Activated naive CD8-positive, alpha-beta T cell treated with anti-CD3 and anti-CD28 coated beads, Interleukin-2, amount 10 ng/mL, durations not matched to agents 7 days and 5 days (primary cell): Measurements from ENCODE around the gene LMX1A. TPM values are rescaled to one million over a fixed set of nuclear protein-coding genes. Genes with fewer than 3 reads are reported as not detected.

Experiments used
- ATAC-seq: fragments of 150-1000 bp; cut with Tn5 transposase; one replicate; pipeline ENCODE4 v1.10.0; 2021; ENCODE audit warnings: low read depth, moderate library complexity
- POLR2A ChIA-PET: fragments of 350-600 bp; sonication (Branson Sonifier 250); formaldehyde crosslinking; loops from one replicate; lab custom pipeline; 2021; ENCODE audit warnings: antibody characterized with exemption; lab: Charles Lee
- DNase-seq: peaks from one replicate; pipeline ENCODE4 v3.0.0; 2021
- H3K27ac Mint-ChIP-seq: one replicate; pipeline ENCODE4 v1.8.0; 2022; ENCODE audit warnings: mild to moderate bottlenecking, mixed read lengths
- H3K27me3 Mint-ChIP-seq: one replicate; pipeline ENCODE4 v1.8.0; 2022; ENCODE audit warnings: mild to moderate bottlenecking, moderate library complexity, mixed read lengths
- H3K36me3 Mint-ChIP-seq: one replicate; pipeline ENCODE4 v1.8.0; 2021; ENCODE audit warnings: mild to moderate bottlenecking, mixed read lengths
- H3K4me1 Mint-ChIP-seq: one replicate; pipeline ENCODE4 v1.8.0; 2021; ENCODE audit warnings: mixed read lengths
- H3K4me3 Mint-ChIP-seq: one replicate; pipeline ENCODE4 v1.8.0; 2022; ENCODE audit warnings: mild to moderate bottlenecking, moderate library complexity, mixed read lengths
- H3K9me3 Mint-ChIP-seq: one replicate; pipeline ENCODE4 v1.8.0; 2021; ENCODE audit warnings: mixed read lengths
- total RNA-seq, 2 experiments: library from RNA; stranded (reverse); gene quantifications; one replicate each; pipeline ENCODE4 v1.2.3, GENCODE V29; 2021

Gene LMX1A
- not detected for total RNA-seq

GRCh38 chr1:165355977-165356811 lies at the start of gene LMX1A:
LMX1A (minus strand) TSS chr1:165356715; CDS start chr1:165355559, 1,156 bp downstream.
- Mint-ChIP-seq H3K27me3 (peaks cover 81% of the 10 kb centered on the region), H3K4me1 (peaks cover 8% of the 10 kb centered on the region), H3K9me3 (no peaks in the 10 kb centered on the region), H3K4me3 (no peak within 1 kb of the TSS), H3K27ac (no peak within 1 kb of the TSS), H3K36me3 (no peaks in the 10 kb centered on the region)
- no peak for ATAC-seq
- DNase-seq = no peak
- POLR2A ChIA-PET = no interaction called here

DNA sequence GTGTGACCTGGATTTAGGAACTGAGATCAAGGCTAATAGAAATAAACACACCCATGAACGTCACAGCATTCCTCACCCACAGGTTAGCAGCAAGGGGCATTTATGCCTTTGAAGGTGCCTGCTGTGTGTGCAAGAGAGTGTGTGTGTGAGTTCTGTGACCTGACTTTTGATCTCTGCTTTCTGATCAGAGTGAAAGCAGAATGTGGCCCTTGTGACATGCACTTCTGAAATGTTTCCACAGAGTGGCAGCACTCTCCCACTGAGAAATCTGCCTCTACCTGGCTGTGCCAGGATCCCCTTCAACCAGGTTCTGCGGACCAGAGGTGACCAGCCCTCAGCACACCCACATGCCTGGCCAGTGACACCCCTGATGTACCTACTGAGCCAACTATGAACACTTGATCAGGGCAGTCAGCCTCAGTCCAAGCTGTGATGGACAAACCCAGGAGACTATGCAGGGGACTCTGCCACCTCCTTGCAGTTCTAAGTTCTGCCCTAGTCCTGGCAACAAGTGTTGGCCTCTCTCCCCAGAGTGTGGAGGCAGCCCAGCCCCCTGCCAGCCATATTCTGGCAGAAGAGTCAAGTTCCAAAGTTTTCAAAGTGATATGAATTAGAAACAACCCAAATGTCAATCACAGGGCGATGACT lies 47.4 kb upstream of the LMX1A start:
- H3K4me3 Mint-ChIP-seq = no peak overlapping the region

GRCh38 chr1:165402517-165403111 lies 46.1 kb upstream of the LMX1A start:
- ATAC-seq = no peak
- POLR2A ChIA-PET = no interaction called here
- no peak for DNase-seq
- Mint-ChIP-seq H3K36me3 (no peaks in the 10 kb centered on the region), H3K27me3 (peaks cover 39% of the 10 kb centered on the region), H3K9me3 (no peaks in the 10 kb centered on the region), H3K4me1 (peaks cover 10% of the 10 kb centered on the region), H3K27ac (no peak overlapping the region), H3K4me3 (no peak overlapping the region)

More for the DNA sequence above, 47.4 kb upstream of the LMX1A start:
- POLR2A ChIA-PET = no interaction called here
- DNase-seq (peak; percentile 37), ATAC-seq (peak; percentile 65)
- H3K27ac Mint-ChIP-seq = no peak overlapping the region
- no peaks in the 10 kb centered on the region for H3K9me3 Mint-ChIP-seq
- peaks cover 5% of the 10 kb centered on the region for H3K4me1 Mint-ChIP-seq
- peaks cover 42% of the 10 kb centered on the region for H3K27me3 Mint-ChIP-seq
- no peaks in the 10 kb centered on the region for H3K36me3 Mint-ChIP-seq

DNA sequence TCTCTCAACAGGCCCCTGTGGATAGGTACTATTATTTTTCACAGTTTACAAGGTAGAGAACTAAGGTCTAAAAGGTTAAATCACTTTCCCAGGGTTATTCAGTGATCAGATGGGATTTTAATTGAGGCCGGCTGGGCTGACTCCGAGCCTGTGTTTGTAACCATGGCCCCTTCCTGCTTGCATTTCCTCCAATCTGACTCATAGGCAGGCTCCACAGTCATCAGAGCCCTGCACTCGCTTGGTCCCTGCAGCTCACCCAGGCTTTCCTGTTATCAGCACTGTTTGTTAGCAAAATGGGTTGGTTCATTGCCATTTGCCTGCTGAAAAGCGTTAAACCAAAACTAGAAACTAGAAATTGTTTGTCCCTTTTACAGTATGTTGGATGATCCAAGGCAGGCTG lies 41.4 kb upstream of the LMX1A start:
- DNase-seq = no peak
- Mint-ChIP-seq H3K9me3 (no peaks in the 10 kb centered on the region), H3K27me3 (peaks cover 63% of the 10 kb centered on the region), H3K27ac (no peak overlapping the region), H3K4me1 (peaks cover 11% of the 10 kb centered on the region), H3K4me3 (no peak overlapping the region), H3K36me3 (no peaks in the 10 kb centered on the region)
- peak; percentile 65 for ATAC-seq
- POLR2A ChIA-PET = no interaction called here

DNA sequence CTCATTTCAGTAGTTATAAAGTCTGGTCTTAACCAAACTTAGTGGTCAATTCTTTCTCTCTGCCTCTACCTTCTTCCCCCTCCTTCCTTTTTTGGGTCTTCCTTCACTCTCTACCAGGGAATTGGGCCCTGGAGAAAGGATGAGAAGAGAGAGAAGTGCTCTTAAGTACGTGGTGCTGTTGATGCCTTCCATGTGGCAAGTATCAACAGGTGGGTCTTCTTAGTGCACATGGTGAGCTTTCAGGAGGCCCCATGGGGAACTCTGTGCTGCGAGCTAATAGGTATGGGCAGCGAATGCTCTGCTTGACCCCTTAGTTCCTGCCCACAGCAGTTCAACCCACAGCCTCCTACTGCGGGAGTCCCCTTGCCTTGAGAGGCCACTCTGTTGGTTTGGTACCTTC lies 39.4 kb upstream of the LMX1A start:
- Mint-ChIP-seq H3K36me3 (no peaks in the 10 kb centered on the region), H3K27me3 (peaks cover 75% of the 10 kb centered on the region), H3K4me1 (peaks cover 17% of the 10 kb centered on the region), H3K9me3 (no peaks in the 10 kb centered on the region), H3K27ac (no peak overlapping the region), H3K4me3 (no peak overlapping the region)
- DNase-seq (no peak), ATAC-seq (no peak)
- POLR2A ChIA-PET = no interaction called here

DNA sequence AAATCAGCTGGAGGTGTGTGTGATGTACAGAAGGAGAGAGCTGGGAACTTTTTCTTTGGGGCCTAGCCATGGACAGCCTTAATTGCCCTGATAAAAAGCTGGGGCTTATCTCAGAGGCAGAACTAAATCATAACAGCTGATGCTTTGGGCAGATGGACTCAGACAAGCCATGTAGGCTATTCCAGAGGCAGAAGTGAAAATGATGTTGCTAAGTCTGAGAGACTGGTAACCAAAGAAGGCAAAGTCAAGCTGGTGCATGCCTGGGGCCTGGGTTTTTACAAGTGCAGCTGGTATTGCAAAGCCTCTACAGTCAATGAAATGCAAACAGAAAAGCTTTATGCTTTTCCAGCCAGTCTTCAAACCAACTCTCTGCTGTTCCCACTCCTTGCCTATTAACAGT lies 39.0 kb upstream of the LMX1A start:
- Mint-ChIP-seq H3K27ac (no peak overlapping the region), H3K9me3 (no peaks in the 10 kb centered on the region), H3K4me3 (no peak overlapping the region), H3K4me1 (peaks cover 19% of the 10 kb centered on the region), H3K27me3 (peaks cover 75% of the 10 kb centered on the region), H3K36me3 (no peaks in the 10 kb centered on the region)
- POLR2A ChIA-PET = no interaction called here
- DNase-seq = no peak
- no peak for ATAC-seq

- H3K27ac Mint-ChIP-seq = peak overlapping the region; percentile 83
- POLR2A ChIA-PET = interaction anchor here (0.7 to 1.2 kb wide), 2 partner anchors 32 to 200 kb away, joined by 3 read pairs; no protein-coding TSS in a partner anchor
- H3K9me3 Mint-ChIP-seq = no peaks in the 10 kb centered on the region
- H3K4me3 Mint-ChIP-seq = peak overlapping the region; percentile 59
- DNase-seq (peak; percentile 88), ATAC-seq (peak; percentile 98)
- H3K4me1 Mint-ChIP-seq = peaks cover 15% of the 10 kb centered on the region
- H3K27me3 Mint-ChIP-seq = peaks cover 82% of the 10 kb centered on the region
- no peaks in the 10 kb centered on the region for H3K36me3 Mint-ChIP-seq
These were observed 36.4 kb upstream of the LMX1A start for GRCh38 chr1:165392634-165393571.

DNA sequence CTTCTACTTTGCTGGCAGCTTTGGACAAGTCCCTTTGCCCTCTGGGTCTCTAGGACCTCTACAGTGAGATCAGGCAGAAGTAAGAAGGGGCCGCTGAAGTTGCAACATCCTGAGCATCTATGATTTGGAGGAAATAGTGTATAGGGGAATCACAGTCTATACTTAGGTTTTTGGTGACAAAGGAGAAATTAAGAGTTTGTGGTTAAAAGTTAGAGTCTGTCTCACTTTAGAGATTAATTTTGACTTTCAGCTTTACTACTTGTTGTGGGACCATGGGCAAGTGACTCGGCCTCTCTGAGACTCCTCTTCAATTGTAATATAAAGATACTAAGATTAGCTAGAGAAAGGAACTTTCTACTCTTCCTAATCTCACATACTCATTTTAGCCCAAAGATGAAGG lies 33.1 kb upstream of the LMX1A start:
- Mint-ChIP-seq H3K27ac (no peak overlapping the region), H3K36me3 (no peaks in the 10 kb centered on the region), H3K4me3 (no peak overlapping the region), H3K27me3 (peaks cover 82% of the 10 kb centered on the region), H3K9me3 (no peaks in the 10 kb centered on the region), H3K4me1 (peaks cover 14% of the 10 kb centered on the region)
- ATAC-seq (no peak), DNase-seq (no peak)
- POLR2A ChIA-PET = no interaction called here

DNA sequence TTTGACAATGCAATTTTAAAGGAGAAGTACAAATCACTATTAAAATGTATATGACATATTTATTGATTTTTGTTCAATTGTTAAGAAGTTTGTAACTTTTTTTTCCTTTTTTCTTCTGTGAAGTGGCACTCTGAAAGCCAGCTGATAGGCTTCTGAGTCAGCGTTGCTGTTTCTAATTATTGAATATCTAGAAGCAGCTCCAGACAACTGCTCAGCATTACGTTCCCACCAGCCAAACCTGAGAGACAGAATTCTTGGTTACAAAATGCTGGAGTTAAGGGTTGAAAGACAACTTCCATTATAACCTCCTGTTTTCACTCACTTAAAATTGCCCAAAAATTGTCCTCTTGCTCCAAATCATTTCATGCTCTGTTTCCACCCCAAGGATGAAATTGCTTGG lies 31.4 kb upstream of the LMX1A start:
- Mint-ChIP-seq H3K27me3 (peaks cover 67% of the 10 kb centered on the region), H3K36me3 (no peaks in the 10 kb centered on the region), H3K27ac (no peak overlapping the region), H3K4me3 (no peak overlapping the region), H3K9me3 (no peaks in the 10 kb centered on the region), H3K4me1 (peaks cover 8% of the 10 kb centered on the region)
- POLR2A ChIA-PET = no interaction called here
- DNase-seq = no peak
- ATAC-seq = no peak

DNA sequence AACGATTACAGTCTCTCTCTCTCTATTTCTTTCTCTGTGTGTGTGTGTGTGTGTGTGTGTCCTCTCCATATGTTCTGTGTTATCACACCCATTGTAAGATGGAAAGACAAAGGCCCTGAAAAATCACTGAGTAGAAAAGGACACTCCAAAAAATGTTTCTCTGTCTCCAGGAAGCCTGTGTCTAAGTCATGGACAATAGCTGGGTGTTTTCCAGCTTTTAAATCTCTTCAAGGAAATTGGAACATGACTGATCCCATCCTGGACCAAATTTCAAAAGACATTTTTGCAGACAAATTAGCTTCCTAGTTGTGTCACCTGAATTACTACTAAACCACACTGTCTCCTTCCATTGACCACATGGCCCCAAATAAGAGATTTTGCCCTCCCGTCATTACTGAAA lies 31.0 kb upstream of the LMX1A start:
- no peak overlapping the region for H3K27ac Mint-ChIP-seq
- peaks cover 62% of the 10 kb centered on the region for H3K27me3 Mint-ChIP-seq
- H3K9me3 Mint-ChIP-seq = no peaks in the 10 kb centered on the region
- no peak overlapping the region for H3K4me3 Mint-ChIP-seq
- ATAC-seq = no peak
- POLR2A ChIA-PET = no interaction called here
- H3K36me3 Mint-ChIP-seq = no peaks in the 10 kb centered on the region
- peaks cover 3% of the 10 kb centered on the region for H3K4me1 Mint-ChIP-seq
- DNase-seq = no peak

DNA sequence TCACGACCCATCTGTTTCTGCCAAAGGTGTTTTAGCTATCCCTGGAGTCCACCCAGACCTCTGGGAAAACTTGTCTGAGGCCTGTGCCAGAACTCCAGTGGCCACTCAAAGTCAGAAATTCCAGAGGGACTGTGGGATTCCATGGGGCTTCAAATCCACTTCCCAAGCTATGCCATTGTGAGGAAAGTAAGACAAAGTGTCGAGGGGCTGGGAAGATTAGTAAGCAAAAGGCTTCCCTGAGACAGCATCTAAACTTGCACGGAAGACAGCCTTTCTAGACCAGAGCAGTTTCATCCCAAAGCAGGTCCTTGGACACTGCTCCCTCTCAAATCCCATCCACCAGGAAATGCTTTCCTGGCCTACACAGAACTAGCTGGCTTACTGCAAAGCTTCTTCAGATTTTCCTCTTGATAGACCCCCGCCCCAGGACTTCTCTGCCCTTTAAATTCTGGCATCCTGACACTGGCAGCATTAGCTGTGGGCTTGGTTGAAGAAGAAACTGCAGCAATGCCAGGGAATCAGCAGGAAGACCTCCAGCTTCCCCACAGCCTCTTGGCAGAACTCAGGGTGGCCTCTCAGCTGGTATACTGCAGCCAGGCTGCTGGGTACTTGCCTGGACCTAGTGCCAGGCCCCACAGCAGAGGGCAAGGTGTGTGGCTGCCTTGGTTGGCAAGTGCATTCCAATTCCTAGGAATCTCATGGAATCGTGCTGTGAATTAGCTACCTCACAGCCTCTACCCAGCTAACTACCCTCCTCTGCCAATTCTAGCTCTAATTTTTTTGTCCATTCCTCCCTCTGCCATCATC lies 27.3 kb upstream of the LMX1A start:
- POLR2A ChIA-PET = no interaction called here
- Mint-ChIP-seq H3K4me1 (no peaks in the 10 kb centered on the region), H3K36me3 (no peaks in the 10 kb centered on the region), H3K27ac (no peak overlapping the region), H3K9me3 (no peaks in the 10 kb centered on the region), H3K27me3 (peaks cover 48% of the 10 kb centered on the region), H3K4me3 (no peak overlapping the region)
- DNase-seq (no peak), ATAC-seq (no peak)

DNA sequence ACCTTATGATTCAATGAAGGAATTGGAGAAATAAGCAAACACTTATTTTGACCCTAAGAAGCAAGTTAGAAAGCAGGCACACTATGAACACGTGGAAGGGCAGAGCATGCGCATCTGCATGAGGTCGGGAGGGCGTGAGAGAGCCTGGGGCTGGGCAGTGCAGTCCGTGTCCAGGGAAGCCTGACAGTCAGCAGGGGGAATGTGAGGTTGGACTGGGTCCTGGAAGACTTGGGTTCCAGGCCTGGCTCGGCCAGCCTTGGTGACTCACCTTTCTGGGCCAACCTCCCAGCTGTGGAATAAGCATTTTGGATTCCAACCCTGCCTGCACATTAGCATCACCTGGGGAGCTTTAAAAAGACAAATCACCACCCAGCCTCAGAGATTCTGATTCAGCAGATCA lies 26.6 kb upstream of the LMX1A start:
- POLR2A ChIA-PET = no interaction called here
- H3K27ac Mint-ChIP-seq = no peak overlapping the region
- ATAC-seq (no peak), DNase-seq (no peak)
- H3K4me1 Mint-ChIP-seq = no peaks in the 10 kb centered on the region
- peaks cover 45% of the 10 kb centered on the region for H3K27me3 Mint-ChIP-seq
- H3K9me3 Mint-ChIP-seq = no peaks in the 10 kb centered on the region
- H3K4me3 Mint-ChIP-seq = no peak overlapping the region
- H3K36me3 Mint-ChIP-seq = no peaks in the 10 kb centered on the region
